Testis (tissue), 3 donors: ENCODE data around the gene COL4A6. TPM values are rescaled to one million over a fixed set of nuclear protein-coding genes. Genes with fewer than 3 reads are reported as not detected.

Source experiments
- DNase-seq: peaks from one replicate; pipeline ENCODE4 v3.0.0-alpha.2; 2019
- H3K27ac ChIP-seq, 2 donors: fragments of 200-600 bp; sonication (generic); one replicate each; pipeline ENCODE4 v1.5.1; 2019
- H3K27me3 ChIP-seq: fragments of 200-600 bp; sonication (generic); one replicate; pipeline ENCODE4 v1.5.1; 2019
- H3K36me3 ChIP-seq: fragments of 200-600 bp; sonication (generic); one replicate; pipeline ENCODE4 v1.5.1; 2017; ENCODE audit warnings: low read depth; ENCODE audit errors: missing control alignments
- H3K4me1 ChIP-seq: fragments of 200-600 bp; sonication (generic); one replicate; pipeline ENCODE4 v1.5.1; 2019
- H3K4me3 ChIP-seq, 2 donors: fragments of 200-600 bp; sonication (generic); one replicate each; pipeline ENCODE4 v1.5.1; 2017 to 2019
- H3K9me3 ChIP-seq: fragments of 200-600 bp; sonication (generic); one replicate; pipeline ENCODE4 v1.5.1; 2017
- CTCF ChIP-seq, 3 experiments: fragments of 450-650 bp in 2 of 3; fragments of 200-600 bp in 1 of 3; sonication (generic) in 1 of 3; IDR thresholded peaks; one replicate each; pipeline ENCODE4 v1.5.1; 2016 to 2019; ENCODE audit warnings: antibody characterized with exemption in 3 of 3, mild to moderate bottlenecking in 2 of 3, moderate library complexity in 1 of 3
- POLR2A ChIP-seq: fragments of 450-650 bp; IDR thresholded peaks from one replicate; pipeline ENCODE4 v1.6.1; 2017; ENCODE audit warnings: antibody characterized with exemption, mild to moderate bottlenecking, moderate library complexity
- WGBS, 2 donors: methylation state at CpG; one replicate each; pipeline ENCODE4 v1.1.5; 2018; 5-methylcytosine and 5-hydroxymethylcytosine counted together
- intact Hi-C: fragments of 100-400 bp; cut with DNase I; formaldehyde crosslinking; loops from one replicate; pipeline ENCODE4 v1.15.1; 2023; ENCODE audit warnings: low total_unique reads
- polyA plus RNA-seq: library from polyadenylated mRNA; stranded (reverse); fragments of 350-450 nt; fragmentation: Illumina TruSeq; extraction: RNeasy Lipid Tissue Mini Kit (QIAGEN cat#74804); gene quantifications from one replicate; pipeline ENCODE4 v1.2.3, GENCODE V29; 2014; ENCODE audit warnings: low read depth, low replicate concordance; ENCODE audit not compliant: insufficient read depth
- total RNA-seq, 2 donors: library from RNA; depleted of rRNA; stranded (reverse); fragments of >200 nt; gene quantifications; one replicate each; pipeline ENCODE4 v1.2.3, GENCODE V29; 2016

The COL4A6 gene
- total and polyA plus RNA-seq, 3 donors from 2014 or later, result 2.4 to 4.9 (median 3.5) TPM

DNA sequence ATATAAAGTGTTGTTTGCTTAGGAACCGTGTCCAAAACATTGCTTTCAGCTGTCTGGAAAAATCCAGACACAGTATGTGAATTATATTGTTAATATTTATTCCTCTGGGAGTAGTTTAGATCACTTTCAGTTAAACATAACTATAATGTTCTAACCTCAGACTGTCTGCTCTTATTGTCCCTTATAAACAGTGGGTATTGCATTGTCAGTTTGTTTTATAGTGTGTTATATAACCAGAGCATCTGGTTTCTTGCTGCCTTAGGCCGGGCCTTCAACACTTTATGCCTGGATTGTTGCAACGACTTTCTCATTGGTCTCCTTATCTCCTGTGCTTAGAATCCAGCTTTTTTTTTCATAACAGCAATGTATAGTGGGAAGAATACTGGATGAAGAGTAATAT lies 320.2 kb downstream of the COL4A6 start:
- no peak for TF ChIP-seq POLR2A
- no peak for TF ChIP-seq CTCF (IDR thresholded peaks at IDR 0.05)
- Histone ChIP-seq H3K27ac (no peak overlapping the region), H3K27me3 (no peaks in the 10 kb centered on the region), H3K36me3 (no peaks in the 10 kb centered on the region), H3K9me3 (no peaks in the 10 kb centered on the region), H3K4me3 (no peak overlapping the region), H3K4me1 (no peaks in the 10 kb centered on the region)
- intact Hi-C loops, result no loop called here
- WGBS, 2 donors, result 81 to 94% methylated on average over 2 to 3 of the region's 3 CpGs
- DNase-seq, result no peak

- Histone ChIP-seq H3K27ac (no peak overlapping the region), H3K4me3 (no peak overlapping the region), H3K27me3 (no peaks in the 10 kb centered on the region), H3K36me3 (no peaks in the 10 kb centered on the region), H3K4me1 (no peaks in the 10 kb centered on the region), H3K9me3 (no peaks in the 10 kb centered on the region)
- intact Hi-C loops, result no loop called here
- DNase-seq, result no peak
- TF ChIP-seq CTCF (IDR thresholded peaks at IDR 0.05), result no peak
- TF ChIP-seq POLR2A, result no peak
Measured at GRCh38 chrX:108114541-108114940, 323.7 kb downstream of the COL4A6 start.

Other genes with a start within 250 kb of the COL4A6 start
- 10 to 100 TPM; 23.8 to 33.0 TPM for gene COL4A5, start 1.4 kb upstream of the COL4A6 start, total RNA-seq
- gene COL4A5, start 1.4 kb upstream of the COL4A6 start, polyA plus RNA-seq, result 13.4 TPM